ENCODE data around the gene SRP68. TPM values are rescaled to one million over a fixed set of nuclear protein-coding genes. Genes with fewer than 3 reads are reported as not detected.

SRP68 gene
- polyA plus RNA-seq, 3 donors = 27.4 to 47.1 (median 42.1) TPM

DNA sequence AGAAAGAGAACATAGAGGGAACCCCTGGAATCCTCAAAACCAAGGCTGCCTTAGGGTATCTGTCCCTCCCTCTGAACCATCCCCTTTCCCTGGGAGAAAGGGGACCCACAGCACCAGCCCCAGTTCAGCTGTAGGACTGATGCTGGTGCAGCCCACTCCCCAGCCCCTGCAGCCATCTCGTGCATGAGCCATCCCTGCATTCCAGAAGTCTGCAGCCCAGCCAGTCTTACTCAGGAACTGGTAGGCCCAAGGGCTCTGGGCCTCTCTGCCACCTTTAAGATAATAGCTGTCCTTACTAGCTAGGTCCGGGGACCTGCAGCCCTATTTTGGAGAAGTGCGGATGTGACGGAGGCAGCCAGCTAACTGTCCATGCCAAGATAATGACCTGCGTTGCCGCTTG lies 39.2 kb downstream of the SRP68 start:
- H3K36me3 ChIP-seq (replicated peaks in 1 of 2; ENCODE audit: control insufficient read depth in 1 of 2, insufficient read depth in 2 of 2, low read length in 2 of 2) = peaks cover under 1 to 6% of the 10 kb centered on the region in 2 donors
- no peak overlapping the region for H3K4me3 ChIP-seq (replicated peaks in 1 of 3; ENCODE audit: low read depth in 2 of 3, low read length in 3 of 3)
- WGBS (ENCODE audit: insufficient coverage) = 97% methylated on average over 6 of the region's 6 CpGs
- Mint-ChIP-seq H3K4me3 (no peak overlapping the region), H3K27ac (no peak overlapping the region), H3K27me3 (ENCODE audit: low read depth in 3 of 3) (peaks cover 12 to 14% (median 12%) of the 10 kb centered on the region in 3 donors), H3K4me1 (peaks cover 12% of the 10 kb centered on the region), H3K9me3 (peaks cover 0 to 6% (median 0%) of the 10 kb centered on the region in 7 donors), H3K36me3 (peaks cover 6 to 10% of the 10 kb centered on the region in 2 donors)
- H2AFZ ChIP-seq (ENCODE audit: insufficient read depth, low read depth, low read length, poor library complexity, severe bottlenecking) = no peak overlapping the region
- peaks cover 0 to 2% of the 10 kb centered on the region in 2 donors for H3K27me3 ChIP-seq (ENCODE audit: control insufficient read depth in 2 of 2, insufficient read depth in 2 of 2, low read length in 2 of 2)
- no peaks in the 10 kb centered on the region for H3K9me3 ChIP-seq (replicated peaks in 1 of 2; ENCODE audit: control insufficient read depth in 1 of 2, insufficient read depth in 1 of 2, low read length in 2 of 2)
- no peak overlapping the region for H3K9ac ChIP-seq (ENCODE audit: insufficient read depth, low read length, poor library complexity, severe bottlenecking)
- no peaks in the 10 kb centered on the region for H3K79me2 ChIP-seq (ENCODE audit: insufficient read depth, low read length)
- no peak overlapping the region for H3K27ac ChIP-seq (ENCODE audit: low read depth in 1 of 2, low read length in 2 of 2)
- H3K4me2 ChIP-seq (replicated peaks; ENCODE audit: extremely low read depth, low read length, poor library complexity, severe bottlenecking) = no peak overlapping the region
- intact Hi-C loops (cut with micrococcal nuclease) = no loop called here
- H4K20me1 ChIP-seq (ENCODE audit: insufficient read depth, low read length) = no peaks in the 10 kb centered on the region
- peaks cover 7 to 10% of the 10 kb centered on the region in 2 donors for H3K4me1 ChIP-seq (ENCODE audit: control insufficient read depth in 1 of 2, insufficient read depth in 2 of 2, low read length in 2 of 2)
- TF ChIP-seq, protein P1, sequence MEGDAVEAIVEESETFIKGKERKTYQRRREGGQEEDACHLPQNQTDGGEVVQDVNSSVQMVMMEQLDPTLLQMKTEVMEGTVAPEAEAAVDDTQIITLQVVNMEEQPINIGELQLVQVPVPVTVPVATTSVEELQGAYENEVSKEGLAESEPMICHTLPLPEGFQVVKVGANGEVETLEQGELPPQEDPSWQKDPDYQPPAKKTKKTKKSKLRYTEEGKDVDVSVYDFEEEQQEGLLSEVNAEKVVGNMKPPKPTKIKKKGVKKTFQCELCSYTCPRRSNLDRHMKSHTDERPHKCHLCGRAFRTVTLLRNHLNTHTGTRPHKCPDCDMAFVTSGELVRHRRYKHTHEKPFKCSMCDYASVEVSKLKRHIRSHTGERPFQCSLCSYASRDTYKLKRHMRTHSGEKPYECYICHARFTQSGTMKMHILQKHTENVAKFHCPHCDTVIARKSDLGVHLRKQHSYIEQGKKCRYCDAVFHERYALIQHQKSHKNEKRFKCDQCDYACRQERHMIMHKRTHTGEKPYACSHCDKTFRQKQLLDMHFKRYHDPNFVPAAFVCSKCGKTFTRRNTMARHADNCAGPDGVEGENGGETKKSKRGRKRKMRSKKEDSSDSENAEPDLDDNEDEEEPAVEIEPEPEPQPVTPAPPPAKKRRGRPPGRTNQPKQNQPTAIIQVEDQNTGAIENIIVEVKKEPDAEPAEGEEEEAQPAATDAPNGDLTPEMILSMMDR (IDR thresholded peaks at IDR 0.05) = no peak
- no peak for DNase-seq

DNA sequence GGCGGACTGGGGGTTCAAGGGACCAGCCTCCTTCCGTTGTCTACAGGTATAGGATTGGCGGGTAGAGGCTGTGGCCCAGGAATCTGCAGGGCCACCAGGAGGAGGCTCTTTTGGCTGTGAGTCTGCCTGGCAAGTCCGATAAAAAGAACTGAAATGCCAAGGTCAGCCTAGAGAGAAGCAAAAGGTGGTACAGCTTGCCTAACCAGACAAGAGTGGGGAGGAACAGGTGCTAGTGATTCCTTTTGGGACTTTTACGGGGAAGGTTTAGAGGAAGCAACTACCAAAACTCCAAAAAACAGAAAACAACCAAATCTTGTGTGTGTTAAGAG lies 39.6 kb downstream of the SRP68 start:
- H3K4me3 Mint-ChIP-seq = no peak overlapping the region
- Histone ChIP-seq H3K9ac (ENCODE audit: insufficient read depth, low read length, poor library complexity, severe bottlenecking) (no peak overlapping the region), H2AFZ (ENCODE audit: insufficient read depth, low read depth, low read length, poor library complexity, severe bottlenecking) (no peak overlapping the region), H3K36me3 (replicated peaks in 1 of 2; ENCODE audit: control insufficient read depth in 1 of 2, insufficient read depth in 2 of 2, low read length in 2 of 2) (peaks cover 0 to 2% of the 10 kb centered on the region in 2 donors), H3K4me3 (replicated peaks in 1 of 3; ENCODE audit: low read depth in 2 of 3, low read length in 3 of 3) (no peak overlapping the region), H3K4me1 (ENCODE audit: control insufficient read depth in 1 of 2, insufficient read depth in 2 of 2, low read length in 2 of 2) (peaks cover 7 to 10% of the 10 kb centered on the region in 2 donors), H3K4me2 (replicated peaks; ENCODE audit: extremely low read depth, low read length, poor library complexity, severe bottlenecking) (no peak overlapping the region), H3K27ac (ENCODE audit: low read depth in 1 of 2, low read length in 2 of 2) (no peak overlapping the region), H4K20me1 (ENCODE audit: insufficient read depth, low read length) (no peaks in the 10 kb centered on the region), H3K79me2 (ENCODE audit: insufficient read depth, low read length) (no peaks in the 10 kb centered on the region), H3K27me3 (ENCODE audit: control insufficient read depth in 2 of 2, insufficient read depth in 2 of 2, low read length in 2 of 2) (peaks cover 0 to 2% of the 10 kb centered on the region in 2 donors), H3K9me3 (replicated peaks in 1 of 2; ENCODE audit: control insufficient read depth in 1 of 2, insufficient read depth in 1 of 2, low read length in 2 of 2) (no peaks in the 10 kb centered on the region)
- peaks cover 3 to 7% of the 10 kb centered on the region in 2 donors for H3K36me3 Mint-ChIP-seq
- intact Hi-C loops (cut with micrococcal nuclease) = no loop called here
- TF ChIP-seq, protein P1 (IDR thresholded peaks at IDR 0.05) = no peak
- peaks cover 0 to 6% (median 0%) of the 10 kb centered on the region in 7 donors for H3K9me3 Mint-ChIP-seq
- no peak overlapping the region for H3K27ac Mint-ChIP-seq
- 95% methylated on average over 3 of the region's 5 CpGs for whole genome bisulfite sequencing (ENCODE audit: insufficient coverage)
- H3K4me1 Mint-ChIP-seq = peaks cover 12% of the 10 kb centered on the region
- DNase-seq = no peak
- H3K27me3 Mint-ChIP-seq (ENCODE audit: low read depth in 3 of 3) = peaks cover 12 to 14% (median 12%) of the 10 kb centered on the region in 3 donors
